Common myeloid progenitor, CD34-positive (primary cell): ENCODE measurements around the gene DYDC1.
"Not testable (repeated sequence)": the region's sequence is repeated elsewhere in the genome, so short reads cannot be mapped to it uniquely, and the experiment has no call there.

Experiments
- CTCF ChIA-PET: fragments of 350-600 bp; sonication (Branson Sonifier 250); formaldehyde crosslinking; loops from one replicate; lab custom pipeline; 2021; ENCODE audit warnings: antibody characterized with exemption; lab: Charles Lee
- POLR2A ChIA-PET: fragments of 350-600 bp; sonication (Branson Sonifier 250); formaldehyde crosslinking; loops from one replicate; lab custom pipeline; 2021; ENCODE audit warnings: antibody characterized with exemption; lab: Charles Lee
- DNase-seq, 3 donors: peaks; one replicate each; pipeline versions ENCODE4 v3.0.0 to v3.0.0-alpha.2; 2013
- H3K27ac ChIP-seq, 2 experiments: 1 replicate in 1 of 2; 2 replicates in 1 of 2; pipeline ENCODE4 v1.7.0; 2013; ENCODE audit warnings: inconsistent platforms in 2 of 2, low read length in 2 of 2, mild to moderate bottlenecking in 2 of 2, low read depth in 1 of 2, moderate library complexity in 1 of 2; ENCODE audit not compliant: severe bottlenecking in 2 of 2, insufficient read depth in 1 of 2, poor library complexity in 1 of 2
- H3K27me3 ChIP-seq, 5 experiments: replicated peaks in 2 of 5; 1 replicate in 3 of 5; 2 replicates in 2 of 5; pipeline versions ENCODE4 v1.6.1 to v1.7.0; 2013; ENCODE audit warnings: low read length in 4 of 5, mild to moderate bottlenecking in 2 of 5, moderate library complexity in 2 of 5, inconsistent platforms in 1 of 5; ENCODE audit not compliant: insufficient read depth in 5 of 5, control insufficient read depth in 4 of 5
- H3K36me3 ChIP-seq, 4 experiments: 1 replicate in 2 of 4; 2 replicates in 2 of 4; pipeline versions ENCODE4 v1.6.1 to v1.7.0; 2013; ENCODE audit warnings: low read length in 3 of 4, control low read depth in 1 of 4, mild to moderate bottlenecking in 1 of 4; ENCODE audit not compliant: control insufficient read depth in 4 of 4, insufficient read depth in 4 of 4
- H3K4me1 ChIP-seq, 4 experiments: 1 replicate in 3 of 4; 2 replicates in 1 of 4; pipeline versions ENCODE4 v1.6.1 to v1.7.1; 2013; ENCODE audit warnings: low read length in 3 of 4, mild to moderate bottlenecking in 3 of 4, control low read depth in 1 of 4, inconsistent platforms in 1 of 4, moderate library complexity in 1 of 4; ENCODE audit not compliant: control insufficient read depth in 4 of 4, insufficient read depth in 4 of 4; ENCODE audit errors: control extremely low read depth in 1 of 4
- H3K4me3 ChIP-seq, 7 experiments: 1 replicate in 4 of 7; 2 replicates in 3 of 7; pipeline versions ENCODE4 v1.5.1 to v1.7.0; 2013; ENCODE audit warnings: mild to moderate bottlenecking in 7 of 7, low read length in 6 of 7, moderate library complexity in 6 of 7, inconsistent platforms in 2 of 7, low read depth in 2 of 7, control low read depth in 1 of 7; ENCODE audit not compliant: insufficient read depth in 4 of 7, control insufficient read depth in 1 of 7; ENCODE audit errors: extremely low read depth in 1 of 7
- H3K9me3 ChIP-seq, 5 experiments: 1 replicate in 4 of 5; 2 replicates in 1 of 5; pipeline versions ENCODE4 v1.6.1 to v1.7.1; 2013; ENCODE audit warnings: low read length in 4 of 5, mild to moderate bottlenecking in 2 of 5, inconsistent platforms in 1 of 5, low read depth in 1 of 5, moderate library complexity in 1 of 5; ENCODE audit not compliant: control insufficient read depth in 4 of 5, insufficient read depth in 2 of 5; ENCODE audit errors: control extremely low read depth in 1 of 5
- WGBS: methylation state at CpG from one replicate; pipeline ENCODE4 v1.1.5; 2013; ENCODE audit not compliant: insufficient coverage; 5-methylcytosine and 5-hydroxymethylcytosine counted together

DYDC1 gene

GRCh38 chr10:80315391-80315790, 41.2 kb downstream of the DYDC1 start:
- 90% methylated on average over 21 of the region's 21 CpGs for WGBS
- DNase-seq, result no peak
- Histone ChIP-seq H3K27me3 (no peaks in the 10 kb centered on the region), H3K27ac (no peak overlapping the region), H3K4me3 (no peak overlapping the region), H3K36me3 (no peaks in the 10 kb centered on the region), H3K4me1 (no peaks in the 10 kb centered on the region), H3K9me3 (peaks cover 0 to 1% (median 0%) of the 10 kb centered on the region in 5 experiments)
- CTCF ChIA-PET, result no interaction called here
- POLR2A ChIA-PET, result no interaction called here

- WGBS, result no CpG with 5 or more reads among the region's 5 CpGs
- ChIA-PET CTCF (no interaction called here), POLR2A (no interaction called here)
- Histone ChIP-seq H3K27ac (no peak overlapping the region), H3K36me3 (no peaks in the 10 kb centered on the region), H3K9me3 (peaks cover 0 to 1% (median 0%) of the 10 kb centered on the region in 5 experiments), H3K4me3 (no peak overlapping the region), H3K27me3 (no peaks in the 10 kb centered on the region), H3K4me1 (no peaks in the 10 kb centered on the region)
- DNase-seq, result no peak
Measured at GRCh38 chr10:80313523-80313922, 43.0 kb downstream of the DYDC1 start.

GRCh38 chr10:80305989-80306388, 50.6 kb downstream of the DYDC1 start:
- CTCF ChIA-PET, H3K4me3 ChIP-seq, H3K4me1 ChIP-seq, H3K27me3 ChIP-seq, POLR2A ChIA-PET, H3K9me3 ChIP-seq, H3K36me3 ChIP-seq, H3K27ac ChIP-seq, DNase-seq: not testable (repeated sequence)
- WGBS, result 93% methylated on average over 2 of the region's 3 CpGs

- no peak overlapping the region for H3K4me3 ChIP-seq
- H3K4me1 ChIP-seq, result no peaks in the 10 kb centered on the region
- H3K9me3 ChIP-seq, result peaks cover 2 to 9% (median 4%) of the 10 kb centered on the region in 5 experiments
- ChIA-PET CTCF (no interaction called here), POLR2A (interaction anchor here (0.6 kb wide), 1 partner anchor 1543 kb away, joined by 4 read pairs; no protein-coding TSS in a partner anchor)
- no peaks in the 10 kb centered on the region for H3K27me3 ChIP-seq
- H3K27ac ChIP-seq, result no peak overlapping the region
- WGBS, result no CpG with 5 or more reads among the region's 3 CpGs
- no peak for DNase-seq
- no peaks in the 10 kb centered on the region for H3K36me3 ChIP-seq
Measured at GRCh38 chr10:80296942-80297341, 59.6 kb downstream of the DYDC1 start.

GRCh38 chr10:80292607-80293239, 63.8 kb downstream of the DYDC1 start:
- Histone ChIP-seq H3K4me1 (peaks cover 0 to 6% (median 2%) of the 10 kb centered on the region in 4 experiments), H3K36me3 (no peaks in the 10 kb centered on the region), H3K4me3 (no peak overlapping the region), H3K27ac (no peak overlapping the region), H3K9me3 (peaks cover 0 to 8% (median 4%) of the 10 kb centered on the region in 5 experiments), H3K27me3 (peaks cover 0 to 2% (median 0%) of the 10 kb centered on the region in 5 experiments)
- CTCF ChIA-PET, result no interaction called here
- DNase-seq, result no peak
- POLR2A ChIA-PET, result no interaction called here
- 96% methylated on average over 5 of the region's 6 CpGs for WGBS

GRCh38 chr10:80290474-80291220, 65.9 kb downstream of the DYDC1 start:
- whole genome bisulfite sequencing, result 100% methylated on average over 2 of the region's 4 CpGs
- Histone ChIP-seq H3K36me3 (no peaks in the 10 kb centered on the region), H3K27ac (no peak overlapping the region), H3K9me3 (no peaks in the 10 kb centered on the region), H3K27me3 (peaks cover 0 to 2% (median 0%) of the 10 kb centered on the region in 5 experiments), H3K4me3 (no peak overlapping the region), H3K4me1 (peaks cover 0 to 6% (median 2%) of the 10 kb centered on the region in 4 experiments)
- CTCF ChIA-PET, result interaction anchor here (1.7 kb wide), 1 partner anchor 9 kb away, joined by 4 read pairs; no protein-coding TSS in a partner anchor
- POLR2A ChIA-PET, result no interaction called here
- no peak for DNase-seq
